Measurements from ENCODE around the gene ATP4B.

ATP4B gene

DNA sequence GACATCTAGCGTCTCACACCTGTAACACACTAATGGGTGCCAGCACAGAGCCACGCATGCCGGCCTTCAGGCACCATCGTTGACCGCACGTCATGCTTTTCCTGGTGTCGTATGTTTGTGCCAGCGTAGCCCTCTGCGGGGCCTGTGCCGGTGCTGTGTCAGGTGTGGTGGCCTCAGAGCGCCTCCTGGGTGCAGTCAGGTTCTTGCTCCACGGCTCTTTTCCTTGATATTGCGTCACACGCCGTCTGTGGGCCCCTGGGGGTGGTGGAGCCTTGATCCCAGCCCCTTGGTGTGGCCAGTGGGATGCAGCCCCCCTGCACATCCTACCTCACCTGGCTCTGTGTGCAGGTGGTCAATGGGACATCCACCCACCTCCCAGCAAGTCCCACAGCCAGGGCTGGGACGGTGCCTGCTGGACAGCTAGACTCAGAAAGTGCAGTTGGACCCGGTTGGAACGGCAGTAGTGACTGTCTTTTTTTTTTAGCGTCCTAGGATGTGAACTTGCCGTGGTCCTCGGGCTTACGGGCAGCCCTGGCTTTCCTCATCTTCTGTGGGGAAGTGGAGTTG lies 48.9 kb downstream of the ATP4B start:
- peaks cover 41% of the 10 kb centered on the region for H3K36me3 ChIP-seq (ENCODE audit: control insufficient read depth, insufficient read depth, low read length, severe bottlenecking)

DNA sequence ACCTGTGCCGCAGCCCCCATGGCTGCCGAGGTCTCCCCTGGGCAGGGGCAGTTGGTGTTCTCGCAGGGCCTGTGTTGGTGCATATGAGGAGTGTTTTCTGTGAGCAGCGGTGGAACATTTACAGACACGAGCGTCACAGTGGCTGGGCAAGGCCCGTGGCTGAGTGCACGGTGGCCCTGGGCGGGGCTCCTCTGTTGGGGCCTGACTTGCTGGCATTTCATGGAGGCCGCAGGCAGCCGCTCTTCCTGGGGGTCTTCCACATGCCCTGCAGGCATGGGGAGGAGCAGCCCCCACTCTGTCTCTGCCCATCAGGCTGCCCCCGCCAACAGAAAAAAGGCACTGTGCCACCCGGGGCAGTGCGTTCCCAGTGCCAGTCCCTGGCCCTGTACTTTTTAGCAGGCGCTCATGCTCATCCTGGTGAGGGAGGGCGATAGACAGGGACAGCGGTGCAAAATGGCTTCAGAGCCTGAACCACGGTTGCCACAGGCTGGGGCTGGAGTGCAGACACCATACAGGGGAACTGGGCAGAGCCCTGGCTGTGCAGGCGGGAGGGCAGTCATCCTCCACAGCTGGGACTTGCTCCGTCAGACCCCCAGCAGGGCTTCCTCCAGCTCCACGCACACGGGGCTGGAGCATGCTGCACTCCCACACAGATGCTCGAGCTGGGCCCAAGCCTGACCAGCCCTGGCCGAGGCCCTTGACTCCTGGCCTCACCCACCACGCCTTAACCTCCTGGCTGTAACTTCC lies 49.9 kb downstream of the ATP4B start:
- DNase-seq (ENCODE audit: low read depth), result no peak
- no peak overlapping the region for H3K4me3 ChIP-seq (ENCODE audit: low read length)
- H3K4me1 ChIP-seq (ENCODE audit: control insufficient read depth, insufficient read depth, low read length), result no peaks in the 10 kb centered on the region
- no peaks in the 10 kb centered on the region for H3K9me3 ChIP-seq (ENCODE audit: control insufficient read depth, low read length)
- no peaks in the 10 kb centered on the region for H3K27me3 ChIP-seq (replicated peaks; ENCODE audit: control insufficient read depth, insufficient read depth, low read length)
- H3K9ac ChIP-seq (ENCODE audit: low read length), result no peak overlapping the region
- peaks cover 41% of the 10 kb centered on the region for H3K36me3 ChIP-seq (ENCODE audit: control insufficient read depth, insufficient read depth, low read length, severe bottlenecking)

More for the DNA sequence above, 48.9 kb downstream of the ATP4B start:
- Histone ChIP-seq H3K9ac (ENCODE audit: low read length) (no peak overlapping the region), H3K27me3 (replicated peaks; ENCODE audit: control insufficient read depth, insufficient read depth, low read length) (no peaks in the 10 kb centered on the region), H3K4me1 (ENCODE audit: control insufficient read depth, insufficient read depth, low read length) (no peaks in the 10 kb centered on the region), H3K4me3 (ENCODE audit: low read length) (no peak overlapping the region), H3K9me3 (ENCODE audit: control insufficient read depth, low read length) (no peaks in the 10 kb centered on the region)
- no peak for DNase-seq (ENCODE audit: low read depth)

DNA sequence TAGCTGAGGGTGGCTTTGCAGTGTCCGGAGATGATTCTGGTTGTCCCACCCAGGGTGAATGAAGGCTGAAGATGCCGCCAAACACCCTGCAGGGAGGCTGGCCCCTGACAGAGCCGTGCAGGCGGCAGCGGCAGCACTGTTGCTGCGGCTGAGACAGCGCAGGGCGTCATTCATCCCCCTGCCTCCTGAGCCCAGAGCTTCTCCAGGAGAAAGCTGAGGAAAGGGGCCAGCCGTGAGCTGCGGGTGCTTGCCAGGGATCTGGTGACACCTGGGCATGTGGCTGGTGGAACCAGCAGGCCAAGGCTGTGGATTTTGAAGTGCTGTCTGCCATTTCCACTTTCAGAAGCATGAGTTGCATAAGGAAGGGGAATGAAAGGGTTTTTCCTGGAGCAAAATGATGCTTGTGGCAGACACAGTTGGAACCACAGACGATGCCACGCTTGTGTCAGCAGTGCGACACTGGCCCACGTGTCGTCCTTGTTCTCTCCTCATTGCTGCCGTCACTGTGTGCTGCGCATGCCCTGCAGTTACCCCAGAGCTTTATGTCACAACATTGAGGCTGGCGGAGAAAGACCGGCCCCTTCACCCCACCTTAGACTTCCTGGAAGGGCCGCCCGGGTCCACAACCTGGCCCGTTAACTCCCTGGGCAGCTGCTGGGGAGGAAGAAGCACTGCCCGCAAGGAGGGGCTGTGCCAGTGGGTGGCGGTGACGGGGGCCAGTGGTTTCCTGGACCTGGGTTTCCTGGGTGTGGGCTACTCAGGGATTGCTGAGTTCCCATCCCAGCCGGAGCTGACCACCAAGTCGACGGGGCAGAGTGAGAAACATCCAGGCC lies 50.7 kb downstream of the ATP4B start:
- no peak overlapping the region for H3K4me3 ChIP-seq (ENCODE audit: low read length)
- no peaks in the 10 kb centered on the region for H3K9me3 ChIP-seq (ENCODE audit: control insufficient read depth, low read length)
- no peaks in the 10 kb centered on the region for H3K27me3 ChIP-seq (replicated peaks; ENCODE audit: control insufficient read depth, insufficient read depth, low read length)
- H3K9ac ChIP-seq (ENCODE audit: low read length), result no peak overlapping the region
- H3K4me1 ChIP-seq (ENCODE audit: control insufficient read depth, insufficient read depth, low read length), result no peaks in the 10 kb centered on the region
- peaks cover 37% of the 10 kb centered on the region for H3K36me3 ChIP-seq (ENCODE audit: control insufficient read depth, insufficient read depth, low read length, severe bottlenecking)
- no peak for DNase-seq (ENCODE audit: low read depth)

DNA sequence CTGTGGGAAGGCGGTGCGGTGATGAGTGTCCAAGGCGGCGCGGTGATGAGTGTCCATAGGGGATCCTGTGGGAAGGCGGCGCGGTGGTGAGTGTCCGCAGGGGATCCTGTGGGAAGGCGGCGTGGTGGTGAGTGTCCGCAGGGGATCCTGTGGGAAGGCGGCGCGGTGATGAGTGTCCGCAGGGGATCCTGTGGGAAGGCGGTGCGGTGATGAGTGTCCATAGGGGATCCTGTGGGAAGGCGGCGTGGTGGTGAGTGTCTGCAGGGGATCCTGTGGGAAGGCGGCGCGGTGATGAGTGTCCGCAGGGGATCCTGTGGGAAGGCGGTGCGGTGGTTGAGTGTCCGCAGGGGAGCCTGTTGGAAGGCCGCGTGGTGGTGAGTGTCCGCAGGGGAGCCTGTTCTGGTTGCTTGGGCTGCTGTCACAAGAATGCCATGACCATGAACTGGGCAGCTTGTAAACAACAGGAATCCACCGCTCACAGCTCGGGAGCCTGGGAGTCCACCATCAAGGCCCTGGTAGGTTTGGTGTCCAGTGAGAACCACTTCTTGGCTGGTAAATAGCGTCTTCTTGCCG lies 52.0 kb downstream of the ATP4B start:
- H3K27me3 ChIP-seq (replicated peaks; ENCODE audit: control insufficient read depth, insufficient read depth, low read length), result no peaks in the 10 kb centered on the region
- no peaks in the 10 kb centered on the region for H3K9me3 ChIP-seq (ENCODE audit: control insufficient read depth, low read length)
- no peak for DNase-seq (ENCODE audit: low read depth)
- H3K36me3 ChIP-seq (ENCODE audit: control insufficient read depth, insufficient read depth, low read length, severe bottlenecking), result peaks cover 26% of the 10 kb centered on the region
- no peak overlapping the region for H3K4me3 ChIP-seq (ENCODE audit: low read length)
- no peak overlapping the region for H3K9ac ChIP-seq (ENCODE audit: low read length)
- H3K4me1 ChIP-seq (ENCODE audit: control insufficient read depth, insufficient read depth, low read length), result no peaks in the 10 kb centered on the region

DNA sequence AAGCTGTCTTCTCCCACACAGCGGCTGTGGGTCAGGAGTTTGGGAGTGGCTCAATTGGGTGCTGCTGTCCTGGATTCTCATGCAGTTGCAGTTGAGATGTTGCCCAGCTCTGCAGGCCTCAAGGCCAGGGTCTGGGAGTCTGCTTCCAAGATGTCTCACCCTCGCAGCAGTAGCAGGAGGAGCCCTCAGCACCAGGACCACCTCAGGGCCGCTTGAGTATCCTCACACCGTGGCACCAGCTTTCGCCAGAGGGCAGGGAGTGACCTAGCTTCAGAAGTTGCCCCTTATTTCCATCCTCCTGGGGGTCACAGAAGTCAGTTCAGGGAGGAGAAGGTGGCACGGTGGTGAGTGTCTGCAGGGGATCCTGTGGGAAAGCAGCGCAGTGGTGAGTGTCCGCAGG lies 52.5 kb downstream of the ATP4B start:
- Histone ChIP-seq H3K9ac (ENCODE audit: low read length) (no peak overlapping the region), H3K27me3 (replicated peaks; ENCODE audit: control insufficient read depth, insufficient read depth, low read length) (no peaks in the 10 kb centered on the region), H3K36me3 (ENCODE audit: control insufficient read depth, insufficient read depth, low read length, severe bottlenecking) (peaks cover 27% of the 10 kb centered on the region), H3K9me3 (ENCODE audit: control insufficient read depth, low read length) (no peaks in the 10 kb centered on the region), H3K4me3 (ENCODE audit: low read length) (no peak overlapping the region), H3K4me1 (ENCODE audit: control insufficient read depth, insufficient read depth, low read length) (no peaks in the 10 kb centered on the region)
- DNase-seq (ENCODE audit: low read depth), result no peak

DNA sequence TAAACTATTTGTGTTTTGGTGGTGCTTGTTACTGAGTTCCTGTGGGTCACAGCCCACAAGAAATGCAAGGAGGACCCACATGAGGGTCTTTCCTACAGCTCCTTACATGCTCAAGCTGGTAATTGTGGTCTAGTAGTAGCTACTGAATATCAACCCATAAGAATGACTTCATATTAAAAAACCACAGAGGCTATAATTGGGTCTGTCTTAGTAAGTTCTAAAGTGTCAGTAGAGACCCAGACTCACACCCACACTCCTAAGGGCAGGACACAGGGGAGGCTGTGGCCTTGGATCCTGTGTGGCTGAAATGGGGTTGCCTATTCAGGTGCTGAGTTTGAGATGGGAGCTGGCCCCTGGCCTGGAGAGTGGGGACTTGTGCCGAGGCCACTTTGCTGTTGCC lies 53.8 kb downstream of the ATP4B start:
- Histone ChIP-seq H3K27me3 (replicated peaks; ENCODE audit: control insufficient read depth, insufficient read depth, low read length) (no peaks in the 10 kb centered on the region), H3K4me3 (ENCODE audit: low read length) (no peak overlapping the region), H3K4me1 (ENCODE audit: control insufficient read depth, insufficient read depth, low read length) (no peaks in the 10 kb centered on the region), H3K9me3 (ENCODE audit: control insufficient read depth, low read length) (no peaks in the 10 kb centered on the region), H3K36me3 (ENCODE audit: control insufficient read depth, insufficient read depth, low read length, severe bottlenecking) (peaks cover 31% of the 10 kb centered on the region), H3K9ac (ENCODE audit: low read length) (no peak overlapping the region)
- no peak for DNase-seq (ENCODE audit: low read depth)

DNA sequence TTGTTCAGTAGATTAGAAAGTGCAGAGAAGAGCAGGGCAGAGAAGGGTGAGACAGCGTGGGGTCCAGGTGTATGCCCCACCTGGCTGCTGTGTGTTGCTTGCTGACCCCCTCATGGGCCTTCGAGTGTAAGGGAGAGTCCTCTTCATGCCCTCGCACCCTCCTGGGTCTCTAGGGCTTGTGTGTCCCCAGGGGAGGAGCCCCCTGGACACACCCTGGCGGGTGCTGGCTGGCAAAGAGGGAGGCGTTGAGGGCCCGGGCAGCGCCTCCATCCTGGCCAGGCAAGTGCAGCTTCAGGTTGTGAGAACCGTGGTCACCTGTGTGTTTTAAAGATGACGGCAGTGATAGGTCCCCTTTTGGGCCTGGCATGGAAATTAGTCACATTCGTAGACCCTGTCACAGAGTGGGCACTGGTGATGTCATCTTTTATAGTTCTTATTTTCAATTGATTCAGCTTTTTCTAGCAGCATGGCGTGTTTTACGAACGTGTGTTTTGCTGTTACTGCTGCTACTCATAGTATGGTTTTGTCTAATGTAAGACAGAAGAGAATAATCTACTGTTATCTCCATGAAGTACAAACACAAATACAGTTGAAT lies 54.8 kb downstream of the ATP4B start:
- no peak overlapping the region for H3K4me3 ChIP-seq (ENCODE audit: low read length)
- no peaks in the 10 kb centered on the region for H3K4me1 ChIP-seq (ENCODE audit: control insufficient read depth, insufficient read depth, low read length)
- no peak overlapping the region for H3K9ac ChIP-seq (ENCODE audit: low read length)
- no peaks in the 10 kb centered on the region for H3K9me3 ChIP-seq (ENCODE audit: control insufficient read depth, low read length)
- no peak for DNase-seq (ENCODE audit: low read depth)
- peaks cover 30% of the 10 kb centered on the region for H3K36me3 ChIP-seq (ENCODE audit: control insufficient read depth, insufficient read depth, low read length, severe bottlenecking)
- no peaks in the 10 kb centered on the region for H3K27me3 ChIP-seq (replicated peaks; ENCODE audit: control insufficient read depth, insufficient read depth, low read length)

DNA sequence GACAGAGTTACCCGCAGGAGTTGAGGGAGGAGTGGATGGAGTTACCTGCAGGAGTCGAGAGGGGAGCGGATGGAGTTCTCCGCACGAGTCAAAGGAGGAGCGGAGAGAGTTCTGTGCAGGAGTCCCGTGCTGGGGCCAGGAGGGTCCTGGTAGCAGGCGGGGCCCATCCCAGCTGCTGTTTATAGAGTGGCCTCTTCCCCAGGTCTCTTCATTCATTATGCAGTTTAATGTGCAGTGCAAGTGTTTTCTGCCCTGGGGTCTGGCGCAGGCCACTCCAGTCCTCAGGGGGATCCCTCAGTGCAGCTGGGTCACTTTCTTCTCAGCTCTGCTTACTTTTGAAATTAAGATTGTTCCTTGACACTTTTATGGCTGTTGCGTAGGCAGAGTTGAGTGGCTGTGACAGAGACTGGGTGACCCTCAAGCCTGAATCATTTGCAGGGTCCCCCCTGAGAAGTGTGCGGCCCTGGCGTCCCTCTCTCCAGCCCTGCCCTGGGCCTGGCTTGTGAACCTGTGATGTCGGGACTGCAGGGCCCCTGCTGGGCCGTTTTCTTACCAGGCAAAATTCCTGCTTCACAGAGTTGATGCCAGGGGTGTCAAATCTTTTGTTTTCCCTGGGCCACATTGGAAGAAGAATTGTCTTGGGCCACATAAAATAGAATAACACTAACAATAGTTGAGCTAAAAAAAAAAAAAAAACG lies 55.6 kb downstream of the ATP4B start:
- no peaks in the 10 kb centered on the region for H3K27me3 ChIP-seq (replicated peaks; ENCODE audit: control insufficient read depth, insufficient read depth, low read length)
- no peak overlapping the region for H3K4me3 ChIP-seq (ENCODE audit: low read length)
- H3K36me3 ChIP-seq (ENCODE audit: control insufficient read depth, insufficient read depth, low read length, severe bottlenecking), result peaks cover 34% of the 10 kb centered on the region
- no peak for DNase-seq (ENCODE audit: low read depth)
- no peaks in the 10 kb centered on the region for H3K9me3 ChIP-seq (ENCODE audit: control insufficient read depth, low read length)
- H3K9ac ChIP-seq (ENCODE audit: low read length), result no peak overlapping the region
- no peaks in the 10 kb centered on the region for H3K4me1 ChIP-seq (ENCODE audit: control insufficient read depth, insufficient read depth, low read length)

DNA sequence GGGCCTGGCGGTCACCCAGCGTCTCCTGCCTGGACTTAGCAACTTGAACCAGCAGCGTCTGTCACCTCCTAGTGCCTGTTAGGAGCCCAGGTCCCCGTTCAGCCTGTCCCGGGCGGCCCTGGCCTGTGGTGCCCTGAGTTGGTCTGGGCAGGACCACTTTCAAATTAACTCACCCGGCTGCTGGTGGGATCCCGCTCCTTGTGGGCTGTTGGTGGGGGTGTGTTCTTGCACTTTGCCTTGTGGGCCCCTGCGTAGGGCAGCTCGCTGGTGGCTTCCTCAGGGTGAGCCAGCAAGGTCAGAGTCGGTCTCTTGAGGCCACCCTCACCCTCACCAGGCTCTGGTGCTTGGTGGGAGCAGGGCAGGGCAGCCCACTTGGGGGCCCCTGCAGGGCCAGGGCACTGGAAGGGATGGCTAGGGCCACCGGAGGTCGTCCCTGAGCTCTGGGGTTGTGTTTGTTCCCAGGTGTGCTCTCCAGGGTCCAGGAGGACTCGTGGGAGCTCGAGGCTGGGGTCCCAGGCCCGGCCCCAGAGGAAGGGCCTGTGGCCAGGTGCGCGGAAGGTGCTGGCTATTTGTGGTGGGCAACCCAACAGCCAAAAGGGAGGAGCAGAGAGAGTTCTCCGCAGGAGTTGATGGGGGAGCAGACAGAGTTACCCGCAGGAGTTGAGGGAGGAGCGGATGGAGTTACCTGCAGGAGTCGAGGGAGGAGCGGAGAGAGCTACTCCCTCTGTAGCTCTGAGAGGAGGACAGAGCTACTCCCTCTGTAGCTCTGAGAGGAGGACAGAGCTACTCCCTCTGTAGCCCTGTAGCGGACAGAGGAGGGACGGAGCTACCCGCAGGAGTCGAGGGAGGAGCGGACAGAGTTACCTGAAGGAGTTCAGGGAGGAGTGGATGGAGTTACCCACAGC lies 56.6 kb downstream of the ATP4B start:
- Histone ChIP-seq H3K4me1 (ENCODE audit: control insufficient read depth, insufficient read depth, low read length) (no peaks in the 10 kb centered on the region), H3K9ac (ENCODE audit: low read length) (no peak overlapping the region), H3K9me3 (ENCODE audit: control insufficient read depth, low read length) (no peaks in the 10 kb centered on the region), H3K4me3 (ENCODE audit: low read length) (no peak overlapping the region), H3K27me3 (replicated peaks; ENCODE audit: control insufficient read depth, insufficient read depth, low read length) (no peaks in the 10 kb centered on the region), H3K36me3 (ENCODE audit: control insufficient read depth, insufficient read depth, low read length, severe bottlenecking) (peaks cover 38% of the 10 kb centered on the region)
- DNase-seq (ENCODE audit: low read depth), result no peak

DNA sequence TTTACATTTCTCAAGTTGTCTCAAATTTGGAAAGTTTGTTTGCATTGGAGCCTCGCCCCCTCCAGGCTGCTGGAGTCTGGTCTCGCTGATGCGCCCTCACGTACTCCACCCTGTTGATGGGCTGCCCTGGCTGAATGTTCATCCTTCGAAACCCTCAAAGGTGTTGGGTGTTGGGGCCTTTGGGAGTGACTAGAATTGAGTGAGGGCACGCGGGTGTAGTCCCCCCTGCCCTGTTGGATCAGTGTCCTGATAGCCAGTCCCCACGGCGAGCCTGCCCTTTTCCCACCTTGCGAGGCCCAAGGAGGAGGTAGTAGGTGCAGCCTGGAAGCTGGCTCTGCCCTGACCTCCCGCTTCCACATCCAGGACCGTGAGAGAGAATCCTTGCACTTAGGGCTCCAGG lies 58.6 kb downstream of the ATP4B start:
- Histone ChIP-seq H3K4me1 (ENCODE audit: control insufficient read depth, insufficient read depth, low read length) (no peaks in the 10 kb centered on the region), H3K27me3 (replicated peaks; ENCODE audit: control insufficient read depth, insufficient read depth, low read length) (no peaks in the 10 kb centered on the region), H3K9ac (ENCODE audit: low read length) (no peak overlapping the region), H3K9me3 (ENCODE audit: control insufficient read depth, low read length) (no peaks in the 10 kb centered on the region), H3K36me3 (ENCODE audit: control insufficient read depth, insufficient read depth, low read length, severe bottlenecking) (peaks cover 40% of the 10 kb centered on the region), H3K4me3 (ENCODE audit: low read length) (no peak overlapping the region)
- DNase-seq (ENCODE audit: low read depth), result no peak
